ENCODE data around the gene EEF2K. TPM values are rescaled to one million over a fixed set of nuclear protein-coding genes. Genes with fewer than 3 reads are reported as not detected.

EEF2K gene
- total and polyA plus RNA-seq, 2 of the 13 experiments (the other 11 are each of a cell fraction or from before 2014, with no cell fraction given): 22.0 to 23.8 TPM

DNA sequence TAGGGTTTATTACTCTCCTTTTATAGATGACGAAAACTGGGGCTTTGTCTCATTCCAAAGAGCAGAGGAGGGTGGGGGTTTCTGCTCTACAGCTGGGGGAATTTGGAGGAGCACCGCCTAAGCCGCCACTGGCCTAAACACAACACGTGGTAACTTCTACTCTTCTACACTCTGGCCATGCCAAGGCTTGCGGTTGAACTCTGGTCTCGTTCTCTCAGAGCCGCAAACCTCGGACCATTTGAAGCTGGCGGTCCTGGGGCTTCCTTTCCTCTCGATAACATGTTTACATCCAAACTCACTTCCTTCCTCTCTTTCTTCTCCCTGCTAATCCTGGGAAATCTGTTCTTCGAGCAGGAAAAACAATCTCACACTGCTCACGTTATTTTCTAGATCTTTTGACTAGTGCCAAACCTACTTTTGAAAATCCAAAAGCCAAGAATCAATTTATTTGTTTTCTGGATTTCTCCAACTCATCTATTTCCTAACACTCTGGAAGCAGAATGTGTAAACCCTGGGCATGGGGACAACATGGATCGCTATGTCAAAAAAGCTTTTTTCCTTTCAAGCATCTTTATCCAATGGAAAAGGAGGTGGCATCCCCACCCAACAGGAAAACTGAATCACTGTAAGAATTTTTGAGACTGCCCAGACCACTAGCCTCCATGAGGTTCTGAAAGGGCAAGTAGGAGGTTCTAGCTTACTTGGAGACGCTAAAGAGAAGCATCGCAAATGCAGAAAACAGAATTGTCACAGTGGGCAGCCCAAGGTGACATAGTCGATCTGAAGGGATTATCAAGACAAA is 13.6 kb upstream of the EEF2K start (continued):
- TF ChIP-seq ARNT (IDR thresholded peaks at IDR 0.05) (no peak), SYNCRIP (IDR thresholded peaks at IDR 0.05; ENCODE audit: insufficient read depth, low read depth, low read length) (no peak), REST (IDR thresholded peaks at IDR 0.05; ENCODE audit: borderline replicate concordance in 1 of 2, low read depth in 1 of 2, low read length in 2 of 2) (peak in 1 of 2 experiments; percentile 55; a peak in 2 of 4 replicates), ZNF558 (CRISPR knock-in tag; IDR thresholded peaks at IDR 0.05; ENCODE audit: borderline replicate concordance) (no peak), FOSL2 (CRISPR knock-in tag; IDR thresholded peaks at IDR 0.05) (peak; percentile 62), RAD51 (IDR thresholded peaks at IDR 0.05; ENCODE audit: borderline replicate concordance) (peak; percentile 61; the same call in 1 of the 2 replicates), EEA1 (CRISPR knock-in tag; IDR thresholded peaks at IDR 0.05; ENCODE audit: borderline replicate concordance) (no peak; the same call in 1 of the 2 replicates), ONECUT2 (CRISPR knock-in tag; IDR thresholded peaks at IDR 0.05) (no peak; the same call in 1 of the 2 replicates), ZNF577 (CRISPR knock-in tag; IDR thresholded peaks at IDR 0.05; ENCODE audit: borderline replicate concordance, low read depth) (no peak), MAF1 (CRISPR knock-in tag; IDR thresholded peaks at IDR 0.05; ENCODE audit: borderline replicate concordance) (no peak), ZFP37 (CRISPR knock-in tag; IDR thresholded peaks at IDR 0.05; ENCODE audit: borderline replicate concordance) (peak; percentile 88), BCL6 (CRISPR knock-in tag; IDR thresholded peaks at IDR 0.05) (peak; percentile 69), KDM4B (CRISPR knock-in tag; IDR thresholded peaks at IDR 0.05) (peak; percentile 86), ZNF264 (CRISPR knock-in tag; IDR thresholded peaks at IDR 0.05) (peak; percentile 82; the same call in 1 of the 2 replicates), PHF20 (CRISPR knock-in tag; IDR thresholded peaks at IDR 0.05) (no peak), SP1 (IDR thresholded peaks at IDR 0.05) (no peak), SP1 (CRISPR knock-in tag; IDR thresholded peaks at IDR 0.05) (no peak), ZNF253 (CRISPR knock-in tag; IDR thresholded peaks at IDR 0.05; ENCODE audit: borderline replicate concordance) (peak; percentile 87), HOXD1 (CRISPR knock-in tag; IDR thresholded peaks at IDR 0.05) (peak; percentile 82; the same call in 1 of the 2 replicates), MYNN (CRISPR knock-in tag; IDR thresholded peaks at IDR 0.05; ENCODE audit: low read depth) (no peak; the same call in 1 of the 2 replicates), CHCHD3 (CRISPR knock-in tag; IDR thresholded peaks at IDR 0.05) (no peak; the same call in 1 of the 2 replicates), NR1H2 (CRISPR knock-in tag; IDR thresholded peaks at IDR 0.05; ENCODE audit: borderline replicate concordance, low read depth) (no peak), ZNF331 (CRISPR knock-in tag; IDR thresholded peaks at IDR 0.05) (peak; percentile 95), TBX2 (CRISPR knock-in tag; IDR thresholded peaks at IDR 0.05; ENCODE audit: borderline replicate concordance) (peak; percentile 90), HDAC6 (IDR thresholded peaks at IDR 0.05; ENCODE audit: low read depth, low read length) (no peak)
- TF ChIP-seq, protein P1, sequence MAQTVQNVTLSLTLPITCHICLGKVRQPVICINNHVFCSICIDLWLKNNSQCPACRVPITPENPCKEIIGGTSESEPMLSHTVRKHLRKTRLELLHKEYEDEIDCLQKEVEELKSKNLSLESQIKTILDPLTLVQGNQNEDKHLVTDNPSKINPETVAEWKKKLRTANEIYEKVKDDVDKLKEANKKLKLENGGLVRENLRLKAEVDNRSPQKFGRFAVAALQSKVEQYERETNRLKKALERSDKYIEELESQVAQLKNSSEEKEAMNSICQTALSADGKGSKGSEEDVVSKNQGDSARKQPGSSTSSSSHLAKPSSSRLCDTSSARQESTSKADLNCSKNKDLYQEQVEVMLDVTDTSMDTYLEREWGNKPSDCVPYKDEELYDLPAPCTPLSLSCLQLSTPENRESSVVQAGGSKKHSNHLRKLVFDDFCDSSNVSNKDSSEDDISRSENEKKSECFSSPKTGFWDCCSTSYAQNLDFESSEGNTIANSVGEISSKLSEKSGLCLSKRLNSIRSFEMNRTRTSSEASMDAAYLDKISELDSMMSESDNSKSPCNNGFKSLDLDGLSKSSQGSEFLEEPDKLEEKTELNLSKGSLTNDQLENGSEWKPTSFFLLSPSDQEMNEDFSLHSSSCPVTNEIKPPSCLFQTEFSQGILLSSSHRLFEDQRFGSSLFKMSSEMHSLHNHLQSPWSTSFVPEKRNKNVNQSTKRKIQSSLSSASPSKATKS (CRISPR knock-in tag; IDR thresholded peaks at IDR 0.05): 0 out of 2 replicates have a peak, but pooled peaks have one; percentile 31

Data from HepG2 (cell line).